SK-N-SH (cell line): Measurements from ENCODE around the gene TOX2.

Source experiments
- EP300 ChIP-seq, 2 experiments: IDR thresholded peaks; 2 replicates each; pipeline versions ENCODE4 v1.4.0 to v1.6.1; 2012; ENCODE audit warnings: borderline replicate concordance in 1 of 2, low read depth in 1 of 2, low read length in 1 of 2
- EZH2phosphoT487 ChIP-seq: fragments of 200-600 bp; sonication (generic); IDR thresholded peaks from 2 replicates; pipeline ENCODE4 v1.6.1; 2017; ENCODE audit warnings: low read depth, mixed run types, mild to moderate bottlenecking, antibody characterized with exemption, moderate library complexity, borderline replicate concordance
- GABPA ChIP-seq: IDR thresholded peaks from 2 replicates; pipeline ENCODE4 v1.4.0; 2012; ENCODE audit warnings: low read depth, mild to moderate bottlenecking
- JUND ChIP-seq: IDR thresholded peaks from 2 replicates; pipeline ENCODE4 v1.4.0; 2012
- NFIC ChIP-seq: IDR thresholded peaks from 2 replicates; pipeline ENCODE4 v1.4.0; 2012; ENCODE audit warnings: borderline replicate concordance
- POLR2AphosphoS5 ChIP-seq: IDR thresholded peaks from 2 replicates; pipeline ENCODE4 v1.6.1; 2012; ENCODE audit warnings: low read depth, low read length
- RAD21 ChIP-seq: IDR thresholded peaks from 2 replicates; pipeline ENCODE4 v1.6.1; 2012; ENCODE audit warnings: mild to moderate bottlenecking, low read length
- RCOR1 ChIP-seq: fragments of 150-350 bp; IDR thresholded peaks from 2 replicates; pipeline ENCODE4 v1.6.1; 2017; ENCODE audit warnings: antibody characterized with exemption, low read length
- RXRA ChIP-seq: IDR thresholded peaks from 2 replicates; pipeline ENCODE4 v1.4.0; 2012; ENCODE audit warnings: low read depth, mild to moderate bottlenecking, borderline replicate concordance
- SIN3A ChIP-seq: IDR thresholded peaks from 2 replicates; pipeline ENCODE4 v1.6.1; 2012; ENCODE audit warnings: low read depth, mild to moderate bottlenecking, low read length, moderate library complexity, borderline replicate concordance
- TAF1 ChIP-seq: IDR thresholded peaks from 2 replicates; pipeline ENCODE4 v1.6.1; 2012; ENCODE audit warnings: low read depth, mild to moderate bottlenecking, low read length, moderate library complexity, borderline replicate concordance
- TF ChIP-seq, protein P1 (sequence below): fragments of 200-600 bp; sonication (generic); IDR thresholded peaks from 2 replicates; pipeline ENCODE4 v1.6.1; 2017; ENCODE audit warnings: antibody characterized with exemption, mild to moderate bottlenecking, moderate library complexity
- TF ChIP-seq, protein P2 (sequence below): IDR thresholded peaks from 2 replicates; pipeline ENCODE4 v1.4.0; 2012; ENCODE audit warnings: low read depth
- TF ChIP-seq, protein P3 (sequence below): fragments of 150-350 bp; IDR thresholded peaks from 2 replicates; pipeline ENCODE4 v1.6.1; 2016; ENCODE audit warnings: mild to moderate bottlenecking, low read depth, low read length

DNA sequence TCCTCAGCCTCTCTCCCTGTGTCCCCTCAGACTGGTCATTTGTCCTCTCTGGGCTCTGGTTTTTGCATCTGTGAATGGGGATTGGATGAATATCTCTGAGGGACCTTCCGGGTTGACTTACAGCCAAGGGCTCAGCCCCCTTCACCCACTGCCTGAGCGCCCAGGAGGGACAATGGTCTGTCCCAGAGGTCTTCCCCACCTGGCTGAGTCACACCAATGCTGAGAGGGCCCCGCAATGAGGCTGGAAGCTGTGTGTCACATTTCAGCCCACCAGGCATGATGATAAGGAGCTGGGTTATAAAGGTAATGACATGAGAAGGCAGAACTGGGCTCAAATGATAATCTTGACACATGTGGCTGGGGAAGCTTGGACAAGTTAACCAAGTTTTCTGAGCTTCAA lies 70.5 kb downstream of the TOX2 start:
- no peak for TF ChIP-seq RCOR1
- TF ChIP-seq, protein P1, sequence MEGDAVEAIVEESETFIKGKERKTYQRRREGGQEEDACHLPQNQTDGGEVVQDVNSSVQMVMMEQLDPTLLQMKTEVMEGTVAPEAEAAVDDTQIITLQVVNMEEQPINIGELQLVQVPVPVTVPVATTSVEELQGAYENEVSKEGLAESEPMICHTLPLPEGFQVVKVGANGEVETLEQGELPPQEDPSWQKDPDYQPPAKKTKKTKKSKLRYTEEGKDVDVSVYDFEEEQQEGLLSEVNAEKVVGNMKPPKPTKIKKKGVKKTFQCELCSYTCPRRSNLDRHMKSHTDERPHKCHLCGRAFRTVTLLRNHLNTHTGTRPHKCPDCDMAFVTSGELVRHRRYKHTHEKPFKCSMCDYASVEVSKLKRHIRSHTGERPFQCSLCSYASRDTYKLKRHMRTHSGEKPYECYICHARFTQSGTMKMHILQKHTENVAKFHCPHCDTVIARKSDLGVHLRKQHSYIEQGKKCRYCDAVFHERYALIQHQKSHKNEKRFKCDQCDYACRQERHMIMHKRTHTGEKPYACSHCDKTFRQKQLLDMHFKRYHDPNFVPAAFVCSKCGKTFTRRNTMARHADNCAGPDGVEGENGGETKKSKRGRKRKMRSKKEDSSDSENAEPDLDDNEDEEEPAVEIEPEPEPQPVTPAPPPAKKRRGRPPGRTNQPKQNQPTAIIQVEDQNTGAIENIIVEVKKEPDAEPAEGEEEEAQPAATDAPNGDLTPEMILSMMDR: no peak
- TF ChIP-seq EZH2phosphoT487: no peak
- TF ChIP-seq GABPA: no peak
- no peak for TF ChIP-seq NFIC
- TF ChIP-seq, protein P2, sequence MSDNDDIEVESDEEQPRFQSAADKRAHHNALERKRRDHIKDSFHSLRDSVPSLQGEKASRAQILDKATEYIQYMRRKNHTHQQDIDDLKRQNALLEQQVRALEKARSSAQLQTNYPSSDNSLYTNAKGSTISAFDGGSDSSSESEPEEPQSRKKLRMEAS: no peak
- TF ChIP-seq TAF1: no peak
- no peak for TF ChIP-seq POLR2AphosphoS5
- no peak for TF ChIP-seq RXRA
- TF ChIP-seq SIN3A: no peak
- no peak for TF ChIP-seq EP300 (IDR thresholded peaks at IDR 0.05; ENCODE audit: borderline replicate concordance in 1 of 2, low read depth in 1 of 2, low read length in 1 of 2)
- TF ChIP-seq RAD21: no peak
- TF ChIP-seq JUND: no peak
- TF ChIP-seq, protein P3, sequence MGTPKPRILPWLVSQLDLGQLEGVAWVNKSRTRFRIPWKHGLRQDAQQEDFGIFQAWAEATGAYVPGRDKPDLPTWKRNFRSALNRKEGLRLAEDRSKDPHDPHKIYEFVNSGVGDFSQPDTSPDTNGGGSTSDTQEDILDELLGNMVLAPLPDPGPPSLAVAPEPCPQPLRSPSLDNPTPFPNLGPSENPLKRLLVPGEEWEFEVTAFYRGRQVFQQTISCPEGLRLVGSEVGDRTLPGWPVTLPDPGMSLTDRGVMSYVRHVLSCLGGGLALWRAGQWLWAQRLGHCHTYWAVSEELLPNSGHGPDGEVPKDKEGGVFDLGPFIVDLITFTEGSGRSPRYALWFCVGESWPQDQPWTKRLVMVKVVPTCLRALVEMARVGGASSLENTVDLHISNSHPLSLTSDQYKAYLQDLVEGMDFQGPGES: no peak
